ENCODE results near the gene SMARCAL1. TPM values are rescaled to one million over a fixed set of nuclear protein-coding genes. Genes with fewer than 3 reads are reported as not detected.

Gene SMARCAL1
- total and polyA plus RNA-seq, 9 of the 15 experiments (the other 6 are each of a cell fraction or from before 2014, with no cell fraction given), result 8.2 to 27.9 (median 12.4) TPM

GRCh38 chr2:216498379-216499352, 86.4 kb downstream of the SMARCAL1 start, which contains the start of gene RPL37A (continued):
- TF ChIP-seq SUPT5H (IDR thresholded peaks at IDR 0.05) (peak; percentile 99), ZFP30 (CRISPR knock-in tag; IDR thresholded peaks at IDR 0.05; ENCODE audit: borderline replicate concordance) (no peak), LCOR (CRISPR knock-in tag; IDR thresholded peaks at IDR 0.05) (no peak), MECOM (CRISPR knock-in tag; IDR thresholded peaks at IDR 0.05) (no peak), SP1 (CRISPR knock-in tag; IDR thresholded peaks at IDR 0.05) (no peak), RB1 (IDR thresholded peaks at IDR 0.05; ENCODE audit: low read depth) (0 out of 2 replicates have a peak, but pooled peaks have one; percentile 28), RHOXF2B (CRISPR knock-in tag; conservative IDR thresholded peaks at IDR 0.05) (no peak), ZBTB43 (CRISPR knock-in tag; IDR thresholded peaks at IDR 0.05) (0 out of 2 replicates have a peak, but pooled peaks have one; percentile 39), GTF2E2 (tag; IDR thresholded peaks at IDR 0.05) (peak; percentile 91), PHF8 (IDR thresholded peaks at IDR 0.05; ENCODE audit: borderline replicate concordance, low read length) (peak; percentile 93), NR4A1 (CRISPR knock-in tag; IDR thresholded peaks at IDR 0.05) (no peak), NR4A1 (tag; IDR thresholded peaks at IDR 0.05) (no peak), SNRNP70 (optimal IDR thresholded peaks at IDR 0.05; ENCODE audit: low read depth, low read length) (no peak), SMARCE1 (IDR thresholded peaks at IDR 0.05) (no peak), MCM5 (IDR thresholded peaks at IDR 0.05; ENCODE audit: low read depth) (no peak), ZNF282 (CRISPR knock-in tag; IDR thresholded peaks at IDR 0.05) (no peak), NCOR1 (IDR thresholded peaks at IDR 0.05) (peak; percentile 30; the same call in 1 of the 2 replicates), ZNF165 (CRISPR knock-in tag; IDR thresholded peaks at IDR 0.05; ENCODE audit: borderline replicate concordance) (no peak), PML (IDR thresholded peaks at IDR 0.05; ENCODE audit: low read length) (peak; percentile 93), KLF6 (CRISPR knock-in tag; IDR thresholded peaks at IDR 0.05; ENCODE audit: borderline replicate concordance) (peak; percentile 35; the same call in 1 of the 2 replicates), TFAM (CRISPR knock-in tag; conservative IDR thresholded peaks at IDR 0.05) (no peak), MAX (CRISPR knock-in tag; IDR thresholded peaks at IDR 0.05) (peak; percentile 69), BCL6 (CRISPR knock-in tag; IDR thresholded peaks at IDR 0.05) (no peak), NCOA6 (IDR thresholded peaks at IDR 0.05) (0 out of 2 replicates have a peak, but pooled peaks have one; percentile 19), CGGBP1 (CRISPR knock-in tag; IDR thresholded peaks at IDR 0.05) (no peak), KDM2B (CRISPR knock-in tag; IDR thresholded peaks at IDR 0.05) (no peak), POLR3A (IDR thresholded peaks at IDR 0.05; ENCODE audit: borderline replicate concordance, extremely low read depth, insufficient read depth, insufficient read length) (no peak), TRIM24 (IDR thresholded peaks at IDR 0.05) (no peak), TARDBP (IDR thresholded peaks at IDR 0.05) (no peak)

Measured in K562 (cell line).